ENCODE results near the gene RAB11FIP4. TPM values are rescaled to one million over a fixed set of nuclear protein-coding genes. Genes with fewer than 3 reads are reported as not detected.

RAB11FIP4 gene
- total and polyA plus RNA-seq, 2 donors (not counting 1 experiment from before 2014, with no cell fraction given): 17.0 to 70.5 TPM

- POLR2A ChIA-PET: interaction anchor here (0.6 kb wide), 1 partner anchor 415 kb away, joined by 6 read pairs; no protein-coding TSS in a partner anchor
- no peak overlapping the region for H3K4me3 Mint-ChIP-seq
- DNase-seq: no peak
- intact Hi-C loops (cut with micrococcal nuclease): loop anchor here (10.0 kb wide), 1 partner anchor 279 kb away; the partner anchor contains the start of gene NF1
- H3K36me3 ChIP-seq (replicated peaks in 1 of 2; ENCODE audit: control extremely low read depth in 1 of 2, control insufficient read depth in 1 of 2, extremely low read depth in 1 of 2, insufficient read depth in 2 of 2, low read length in 1 of 2): no peaks in the 10 kb centered on the region
- ATAC-seq (ENCODE audit: low read depth): no peak
- no peak overlapping the region for H3K27ac ChIP-seq (ENCODE audit: low read length in 2 of 2)
- H3K27me3 Mint-ChIP-seq: no peaks in the 10 kb centered on the region
- H3K9me3 Mint-ChIP-seq (ENCODE audit: insufficient read depth): no peaks in the 10 kb centered on the region
- H3K4me1 Mint-ChIP-seq: peaks cover 31% of the 10 kb centered on the region
- H3K9ac ChIP-seq (ENCODE audit: low read length): no peak overlapping the region
- no peaks in the 10 kb centered on the region for H3K79me2 ChIP-seq (ENCODE audit: control insufficient read depth, insufficient read depth, low read length)
- H2AFZ ChIP-seq (ENCODE audit: insufficient read depth, low read depth, low read length, poor library complexity, severe bottlenecking): no peak overlapping the region
- no peaks in the 10 kb centered on the region for H3K9me3 ChIP-seq (ENCODE audit: control extremely low read depth in 1 of 3, control insufficient read depth in 2 of 3, insufficient read depth in 1 of 3, low read length in 2 of 3)
- TF ChIP-seq EZH2 (IDR thresholded peaks at IDR 0.05; ENCODE audit: borderline replicate concordance, insufficient read depth, low read depth, low read length, poor library complexity, severe bottlenecking): no peak
- no peak for TF ChIP-seq CTCF (IDR thresholded peaks at IDR 0.05)
- no peak overlapping the region for H3K4me2 ChIP-seq (replicated peaks; ENCODE audit: low read depth, low read length, poor library complexity, severe bottlenecking)
- no peaks in the 10 kb centered on the region for H3K27me3 ChIP-seq (replicated peaks in 1 of 4; ENCODE audit: control extremely low read depth in 1 of 4, control insufficient read depth in 3 of 4, insufficient read depth in 4 of 4, low read length in 3 of 4)
- no peak overlapping the region for H3K27ac Mint-ChIP-seq
- H3K4me1 ChIP-seq (ENCODE audit: control insufficient read depth in 2 of 2, insufficient read depth in 2 of 2, low read length in 2 of 2): peaks cover 6 to 9% of the 10 kb centered on the region in 2 donors
- WGBS (ENCODE audit: insufficient coverage): 100% methylated on average over 3 of the region's 6 CpGs
- H3K4me3 ChIP-seq (ENCODE audit: control extremely low read depth in 1 of 5, extremely low read depth in 1 of 5, insufficient read depth in 1 of 5, low read depth in 2 of 5, low read length in 4 of 5): no peak overlapping the region
- CTCF ChIA-PET: interaction anchor here (0.7 to 10.8 kb wide), 8 partner anchors 12 to 164 kb away, joined by 3 to 125 read pairs (median 14); partner anchors contain the start of gene EVI2A
- no peaks in the 10 kb centered on the region for H4K20me1 ChIP-seq (ENCODE audit: control insufficient read depth, insufficient read depth, low read length, poor library complexity, severe bottlenecking)
These were observed 17.4 kb upstream of the RAB11FIP4 start for GRCh38 chr17:31374094-31374447.

GRCh38 chr17:31374503-31374902 lies 17.0 kb upstream of the RAB11FIP4 start:
- Histone ChIP-seq H3K36me3 (replicated peaks in 1 of 2; ENCODE audit: control extremely low read depth in 1 of 2, control insufficient read depth in 1 of 2, extremely low read depth in 1 of 2, insufficient read depth in 2 of 2, low read length in 1 of 2) (no peaks in the 10 kb centered on the region), H3K27me3 (replicated peaks in 1 of 4; ENCODE audit: control extremely low read depth in 1 of 4, control insufficient read depth in 3 of 4, insufficient read depth in 4 of 4, low read length in 3 of 4) (no peaks in the 10 kb centered on the region), H3K79me2 (ENCODE audit: control insufficient read depth, insufficient read depth, low read length) (no peaks in the 10 kb centered on the region), H2AFZ (ENCODE audit: insufficient read depth, low read depth, low read length, poor library complexity, severe bottlenecking) (no peak overlapping the region), H3K9ac (ENCODE audit: low read length) (no peak overlapping the region), H3K9me3 (ENCODE audit: control extremely low read depth in 1 of 3, control insufficient read depth in 2 of 3, insufficient read depth in 1 of 3, low read length in 2 of 3) (no peaks in the 10 kb centered on the region), H3K4me2 (replicated peaks; ENCODE audit: low read depth, low read length, poor library complexity, severe bottlenecking) (no peak overlapping the region), H3K27ac (ENCODE audit: low read length in 2 of 2) (no peak overlapping the region), H3K4me1 (ENCODE audit: control insufficient read depth in 2 of 2, insufficient read depth in 2 of 2, low read length in 2 of 2) (peaks cover 6 to 9% of the 10 kb centered on the region in 2 donors), H3K4me3 (ENCODE audit: control extremely low read depth in 1 of 5, extremely low read depth in 1 of 5, insufficient read depth in 1 of 5, low read depth in 2 of 5, low read length in 4 of 5) (no peak overlapping the region), H4K20me1 (ENCODE audit: control insufficient read depth, insufficient read depth, low read length, poor library complexity, severe bottlenecking) (no peaks in the 10 kb centered on the region)
- DNase-seq (no peak), ATAC-seq (ENCODE audit: low read depth) (no peak)
- Mint-ChIP-seq H3K4me3 (no peak overlapping the region), H3K27me3 (no peaks in the 10 kb centered on the region), H3K9me3 (ENCODE audit: insufficient read depth) (no peaks in the 10 kb centered on the region), H3K4me1 (peaks cover 31% of the 10 kb centered on the region), H3K27ac (no peak overlapping the region)
- WGBS (ENCODE audit: insufficient coverage): no CpG with 5 or more reads among the region's 2 CpGs
- POLR2A ChIA-PET: interaction anchor here (0.6 kb wide), 1 partner anchor 415 kb away, joined by 6 read pairs; no protein-coding TSS in a partner anchor
- no peak for TF ChIP-seq CTCF (IDR thresholded peaks at IDR 0.05)
- no peak for TF ChIP-seq EZH2 (IDR thresholded peaks at IDR 0.05; ENCODE audit: borderline replicate concordance, insufficient read depth, low read depth, low read length, poor library complexity, severe bottlenecking)
- intact Hi-C loops (cut with micrococcal nuclease): loop anchor here (10.0 kb wide), 1 partner anchor 280 kb away; the partner anchor contains the start of gene NF1
- CTCF ChIA-PET: interaction anchor here (0.5 to 10.8 kb wide), 8 partner anchors 12 to 307 kb away, joined by 3 to 125 read pairs (median 14); partner anchors contain the start of gene EVI2A
